NCI-H748 (cell line): ENCODE results near the gene ANAPC13.
A peak's percentile ranks its signal among the peaks of the same experiment; 100 is the strongest.

Experiments used
- DNase-seq: peaks from one replicate; lab custom pipeline; 2025; ENCODE audit not compliant: unreplicated experiment; lab: John Stamatoyannopoulos, UW

The ANAPC13 gene

DNA sequence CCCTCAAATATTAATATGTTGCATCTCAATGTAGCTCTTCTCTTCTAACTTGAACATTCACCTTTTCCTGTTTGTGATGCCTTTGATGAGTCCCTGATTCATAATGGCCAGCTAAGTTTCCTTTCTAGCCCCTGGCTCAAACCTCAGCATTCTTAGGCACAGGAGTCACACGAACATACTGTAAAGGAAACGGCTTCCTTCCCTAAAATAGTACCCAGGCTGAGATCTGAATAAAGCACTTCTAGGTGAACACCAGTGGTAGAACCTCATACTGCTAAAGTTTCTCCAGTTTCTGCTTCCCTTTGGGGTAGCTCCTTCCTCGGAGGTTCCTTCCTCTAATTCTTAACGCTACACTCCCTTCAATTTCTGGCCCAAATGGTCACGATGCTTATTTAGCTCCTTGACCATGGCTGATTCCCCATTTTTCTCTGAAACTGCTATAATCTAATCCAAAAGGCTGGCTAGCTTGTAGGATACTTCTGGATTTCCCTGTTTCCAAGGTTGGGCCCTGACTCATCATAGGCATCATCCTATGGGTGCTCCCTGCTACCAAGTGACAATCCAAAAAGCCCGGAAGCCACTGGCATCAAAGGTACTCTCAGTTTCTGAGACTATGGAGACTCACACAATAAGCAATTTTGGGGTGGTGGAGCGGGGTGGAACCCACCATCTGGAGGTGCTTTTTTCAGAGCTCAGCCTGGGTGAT, 2.4 kb downstream of the ANAPC13 start:
- DNase-seq: no peak

DNA sequence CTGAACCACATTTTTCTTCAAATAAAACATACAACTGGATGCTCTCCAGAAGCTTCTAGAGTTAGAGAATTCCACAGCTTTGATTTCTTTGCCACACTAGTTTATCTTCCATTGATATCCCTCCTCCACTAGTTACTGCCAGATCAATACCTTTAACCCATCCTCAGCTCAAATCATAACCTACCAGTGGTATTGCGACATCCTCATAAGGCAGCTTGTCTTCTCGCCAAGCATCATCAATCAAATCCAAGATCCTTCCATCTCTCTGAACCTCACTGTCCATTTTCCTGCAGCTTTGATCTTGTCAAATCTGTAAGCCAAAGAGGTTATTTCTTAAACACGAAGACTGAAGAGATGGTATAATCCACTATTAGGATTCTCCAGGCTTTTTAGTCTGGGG, 3.2 kb downstream of the ANAPC13 start:
- no peak for DNase-seq

DNA sequence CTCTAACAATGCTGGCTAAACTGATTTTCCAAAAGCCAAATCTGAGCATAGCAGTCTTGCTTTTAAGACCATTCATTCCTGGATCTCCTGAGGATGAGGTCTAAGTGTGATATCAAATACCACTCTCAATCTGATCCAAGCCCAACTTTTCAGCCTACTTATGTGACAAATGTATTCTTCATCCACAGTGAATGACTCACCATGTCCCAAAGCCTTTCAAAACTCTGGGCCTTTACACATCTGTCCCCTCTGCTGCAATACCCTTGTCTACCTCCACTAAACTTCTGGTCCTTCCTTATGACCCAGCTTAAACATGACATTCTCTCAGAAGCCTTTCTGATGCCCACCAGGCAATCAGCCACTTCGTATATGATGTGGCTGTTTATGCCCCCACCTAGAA, 4.6 kb downstream of the ANAPC13 start:
- DNase-seq: no peak

DNA sequence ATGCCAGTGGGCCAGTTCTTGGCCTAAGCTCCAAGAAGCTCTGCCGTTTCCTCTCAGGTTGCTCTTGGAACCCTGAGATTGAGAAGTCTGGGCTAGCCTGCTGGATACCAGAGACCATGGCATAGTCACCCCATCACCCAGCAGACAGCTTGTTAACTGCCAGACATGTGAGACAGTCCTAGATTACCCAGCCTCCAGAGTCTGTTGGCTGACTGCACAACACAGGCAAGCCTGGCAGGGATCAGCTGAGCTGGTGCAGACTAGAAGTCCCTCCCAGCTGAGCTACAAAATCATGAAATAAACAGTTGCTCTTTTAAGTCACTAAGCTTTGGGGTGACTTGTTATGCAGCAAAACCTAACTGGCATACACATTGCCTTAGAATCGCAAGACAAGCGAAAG, 5.2 kb downstream of the ANAPC13 start:
- DNase-seq: no peak

DNA sequence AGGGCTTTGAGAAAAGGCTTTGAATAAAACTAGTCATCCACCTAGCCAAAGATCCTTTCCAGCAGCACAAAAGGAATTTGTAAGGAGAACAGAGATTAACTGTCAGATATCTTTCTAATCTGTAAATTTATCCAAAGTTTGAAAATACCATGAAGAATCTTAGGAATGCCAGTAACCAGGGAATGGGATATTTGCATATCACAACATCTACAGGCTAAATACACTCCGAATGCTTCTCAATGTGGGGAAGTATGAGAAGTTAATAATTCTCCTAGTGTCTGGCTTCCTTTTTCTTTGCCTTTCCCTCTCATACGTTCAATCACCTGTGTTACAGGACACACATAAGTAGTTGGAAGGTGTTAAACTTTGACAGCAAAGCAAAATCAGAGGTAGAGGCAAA, 7.8 kb downstream of the ANAPC13 start:
- DNase-seq: no peak

DNA sequence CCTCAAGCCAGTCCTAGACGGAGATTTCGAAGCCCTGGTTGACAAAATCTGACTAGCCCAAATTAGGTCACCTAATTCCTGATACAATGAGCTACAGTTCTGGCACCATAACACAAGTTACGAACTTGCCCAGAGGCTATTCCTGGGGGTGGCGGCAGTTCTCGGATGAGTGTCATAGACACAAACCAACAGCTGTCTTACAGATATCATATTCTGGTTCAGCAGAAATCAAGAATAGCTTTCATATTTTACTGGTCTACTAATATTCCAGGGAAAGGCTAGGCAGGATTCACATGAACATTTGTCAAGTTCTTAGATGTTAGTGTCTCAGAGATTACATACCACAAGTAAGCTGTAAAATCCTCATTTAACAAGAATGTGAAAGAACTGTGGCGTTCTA, 8.8 kb downstream of the ANAPC13 start:
- DNase-seq: no peak

DNA sequence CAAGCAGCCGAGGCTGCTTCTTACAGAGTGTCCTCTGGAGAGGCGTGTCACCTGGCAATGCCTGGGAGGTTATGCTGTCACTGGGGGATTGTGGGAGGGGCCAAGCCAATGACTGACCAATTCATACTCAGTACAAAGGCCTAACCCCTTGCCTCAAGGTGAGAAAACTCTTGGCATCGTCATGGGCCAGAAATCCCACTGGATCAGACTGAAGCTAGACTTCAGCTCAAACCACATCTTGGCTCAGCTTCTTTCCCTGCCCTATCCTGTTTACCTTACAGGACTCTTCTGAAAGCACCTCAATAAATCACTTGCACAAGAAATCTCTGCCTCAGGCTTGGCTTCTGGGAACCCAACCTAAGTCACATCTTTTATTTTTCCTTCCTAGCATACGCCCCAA, 9.5 kb downstream of the ANAPC13 start:
- no peak for DNase-seq

DNA sequence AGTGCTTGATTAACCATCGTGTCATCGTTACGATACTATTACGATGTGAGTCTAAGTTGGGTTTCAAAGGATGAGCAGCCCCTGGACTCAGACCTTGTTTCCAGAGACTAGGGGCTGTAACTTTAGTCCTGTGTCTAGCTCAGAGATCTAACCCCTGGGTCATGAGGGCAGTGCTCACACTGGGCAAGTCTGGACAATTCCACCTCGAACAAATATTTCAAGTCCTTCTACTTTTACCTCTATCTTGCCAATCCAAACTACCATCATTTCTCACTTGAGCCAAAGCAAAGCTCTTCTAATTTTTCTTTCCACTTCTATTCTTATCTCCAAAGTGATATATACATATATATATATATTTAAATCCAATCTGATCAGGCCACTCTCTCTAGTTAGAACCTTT, 10.8 kb downstream of the ANAPC13 start:
- no peak for DNase-seq

DNA sequence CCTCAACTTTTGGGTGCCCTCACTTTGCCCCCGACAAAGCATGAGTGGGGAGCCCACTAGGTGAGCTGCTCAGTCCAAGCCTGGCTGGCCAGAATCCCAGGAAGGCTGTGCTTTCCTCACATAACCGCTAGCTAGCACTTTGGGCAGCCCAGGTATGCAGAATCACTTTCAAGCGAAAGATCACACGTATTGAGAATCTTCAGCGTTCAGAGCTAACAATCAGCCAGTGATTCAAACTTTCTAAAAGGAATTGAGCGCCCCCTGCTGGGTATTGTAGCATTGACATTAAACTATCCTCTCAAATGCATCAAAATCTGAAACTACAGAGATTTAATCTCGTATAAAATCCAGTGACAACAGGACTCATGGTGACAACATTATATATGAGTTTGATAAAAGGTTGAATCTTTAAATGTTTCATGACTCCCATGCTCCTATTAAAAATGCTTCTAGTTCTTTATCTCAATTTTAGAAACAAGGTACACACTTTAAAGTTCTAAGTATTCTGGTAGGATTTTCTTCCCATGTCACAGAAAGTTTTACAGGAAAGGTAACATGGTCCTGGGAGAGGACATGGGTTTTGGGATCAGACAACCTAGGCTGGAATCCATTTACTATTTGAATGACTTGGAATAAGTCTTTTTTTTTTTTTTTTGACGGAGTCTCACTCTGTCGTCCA, 11.8 kb downstream of the ANAPC13 start:
- peak; percentile 59 for DNase-seq

DNA sequence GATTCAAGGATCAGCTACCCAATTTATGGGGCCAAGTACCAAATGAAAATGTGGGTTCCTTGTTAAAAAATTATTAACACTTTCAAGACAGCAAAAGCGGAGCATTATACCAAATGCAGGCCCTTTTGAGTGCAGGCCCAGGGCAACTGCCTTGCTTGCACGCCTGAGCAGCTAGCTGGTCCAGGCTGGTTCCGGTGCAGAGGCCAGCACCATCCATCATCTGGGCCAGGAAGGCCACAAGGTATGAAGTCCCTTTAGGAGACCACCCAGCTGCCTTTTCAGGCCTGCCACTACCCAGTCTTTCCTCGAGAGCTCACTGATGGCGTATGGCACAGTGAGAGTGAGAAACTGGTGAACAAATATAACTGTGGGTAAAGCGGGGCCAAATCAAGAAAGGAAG, 13.0 kb downstream of the ANAPC13 start:
- no peak for DNase-seq

DNA sequence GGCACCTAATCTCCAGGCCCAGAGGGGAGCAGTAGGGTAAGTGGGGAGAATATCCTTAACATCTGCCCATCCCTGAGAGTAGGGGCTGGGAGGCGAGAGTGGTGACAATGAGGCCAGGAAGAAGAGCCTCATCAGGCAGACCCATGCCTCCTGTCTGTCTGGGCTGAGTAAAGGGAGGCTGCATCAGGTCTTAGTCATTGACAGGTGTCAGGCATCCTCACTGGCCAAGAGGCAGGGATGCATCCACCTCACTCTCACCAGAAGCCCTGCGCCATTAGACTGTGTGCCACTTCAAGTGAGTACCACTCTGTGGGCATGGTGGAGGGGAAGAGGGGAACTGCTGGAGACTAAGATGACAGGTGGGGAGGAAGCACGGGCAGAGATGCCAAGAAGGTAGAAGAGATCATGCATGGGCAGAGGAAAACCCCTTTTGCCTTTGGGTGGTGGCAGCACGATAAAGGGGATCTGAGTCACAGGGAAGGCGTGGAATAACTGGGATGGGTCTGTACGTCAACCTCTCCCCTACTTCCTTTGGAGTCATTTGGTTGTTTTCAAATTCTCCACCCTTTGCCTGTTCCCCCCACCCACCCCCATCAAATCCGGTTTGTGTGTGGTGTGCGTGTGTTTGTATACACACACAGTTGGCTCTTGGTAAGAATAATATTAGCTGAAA, 14.1 kb downstream of the ANAPC13 start:
- DNase-seq: no peak

DNA sequence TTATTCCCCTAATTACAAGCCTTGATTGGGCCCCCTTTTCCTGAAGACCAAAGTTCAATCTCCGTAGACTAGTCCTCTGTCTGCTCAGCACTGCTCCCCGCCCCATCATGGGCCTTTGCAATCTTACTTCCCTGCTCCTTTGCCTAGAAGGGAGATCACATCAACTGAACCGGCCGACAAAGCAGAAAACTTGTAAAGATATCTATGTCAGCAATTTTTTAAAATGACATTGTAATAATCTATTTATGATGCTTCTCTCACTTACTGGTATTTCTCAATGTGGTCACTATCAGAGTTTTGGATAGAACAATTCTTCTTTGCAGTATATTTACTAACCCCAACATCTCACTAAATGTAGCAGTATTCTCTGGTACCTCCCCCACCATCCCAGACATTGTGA, 17.3 kb downstream of the ANAPC13 start:
- DNase-seq: no peak

DNA sequence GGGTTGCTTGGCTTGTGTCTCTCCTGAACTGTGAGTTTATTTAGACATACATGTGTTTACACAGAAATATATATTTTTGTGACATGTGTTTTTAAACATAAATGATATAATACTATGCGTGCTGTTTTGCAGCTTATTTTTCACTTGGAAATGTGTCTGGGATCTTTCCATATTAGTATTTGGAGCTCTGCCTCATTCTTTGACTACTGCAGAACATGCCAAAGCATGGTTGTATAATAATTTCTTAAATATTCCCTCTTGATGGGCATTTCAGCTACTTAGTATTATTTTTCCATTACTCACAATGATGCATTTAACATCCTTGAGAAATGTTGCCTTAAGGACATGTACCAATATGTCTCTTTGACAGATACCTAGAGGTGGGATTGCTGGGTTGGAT, 19.5 kb downstream of the ANAPC13 start:
- no peak for DNase-seq

DNA sequence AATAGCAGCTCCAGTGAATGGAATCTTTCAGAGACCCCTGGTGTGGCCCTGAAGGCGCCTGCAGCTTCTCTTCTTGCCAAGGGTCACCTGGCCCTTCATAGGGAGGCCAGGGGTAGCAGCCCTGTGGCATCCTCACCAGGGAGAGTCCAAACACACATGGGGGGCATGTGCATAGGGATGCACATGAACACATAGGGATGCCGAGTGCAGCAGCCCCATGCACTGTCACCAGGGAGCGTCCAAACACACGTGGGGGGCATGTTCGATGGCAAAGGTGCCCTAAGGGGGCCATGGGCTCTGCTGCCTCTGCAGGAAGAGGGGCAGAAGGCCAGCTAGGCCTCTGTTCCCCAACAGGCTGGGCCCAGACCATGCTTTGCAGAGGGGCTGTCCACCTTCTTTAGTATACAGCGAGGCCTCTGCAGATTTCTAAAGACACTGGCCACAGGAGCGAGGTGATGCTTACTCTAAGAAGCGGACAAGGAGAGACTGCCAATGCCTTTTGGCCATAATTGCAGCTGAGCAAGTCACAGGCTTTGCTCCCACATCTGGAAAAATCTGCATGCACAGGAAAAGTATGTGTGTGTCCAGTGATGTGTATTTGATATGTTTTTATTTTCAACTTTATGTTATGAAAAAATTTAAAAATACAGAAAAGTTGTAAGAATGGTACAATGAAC, 21.0 kb downstream of the ANAPC13 start:
- no peak for DNase-seq

DNA sequence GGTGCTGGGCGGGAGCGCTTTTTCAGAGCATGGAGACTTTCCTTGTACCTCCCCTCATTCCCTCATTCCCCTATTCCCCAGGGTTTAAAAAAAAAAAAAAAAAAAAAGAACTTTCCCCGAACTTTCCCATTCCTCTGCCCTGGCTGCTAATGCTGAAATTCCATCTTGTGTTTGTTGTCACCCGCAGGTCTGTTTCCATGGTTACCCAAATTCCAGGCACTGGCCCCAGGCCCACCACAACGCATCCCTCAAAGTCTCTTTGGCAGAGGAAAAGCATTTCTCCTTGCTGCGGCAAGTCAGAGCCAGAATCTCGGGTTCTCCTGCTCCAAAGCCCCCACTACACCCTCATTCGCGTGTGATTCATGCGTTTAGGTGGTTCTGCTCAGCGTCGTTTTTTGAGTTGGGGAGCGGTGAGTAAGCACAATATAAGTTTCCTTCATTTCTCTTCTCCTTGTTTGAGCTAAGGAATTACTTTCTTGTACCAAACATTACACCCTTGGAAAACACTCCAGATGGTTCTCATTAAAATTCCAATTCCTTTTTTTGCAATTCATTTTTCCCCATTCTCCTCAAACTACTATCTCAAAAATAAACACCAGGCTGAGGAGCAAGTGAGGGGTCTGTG, 21.6 kb downstream of the ANAPC13 start:
- DNase-seq: no peak

DNA sequence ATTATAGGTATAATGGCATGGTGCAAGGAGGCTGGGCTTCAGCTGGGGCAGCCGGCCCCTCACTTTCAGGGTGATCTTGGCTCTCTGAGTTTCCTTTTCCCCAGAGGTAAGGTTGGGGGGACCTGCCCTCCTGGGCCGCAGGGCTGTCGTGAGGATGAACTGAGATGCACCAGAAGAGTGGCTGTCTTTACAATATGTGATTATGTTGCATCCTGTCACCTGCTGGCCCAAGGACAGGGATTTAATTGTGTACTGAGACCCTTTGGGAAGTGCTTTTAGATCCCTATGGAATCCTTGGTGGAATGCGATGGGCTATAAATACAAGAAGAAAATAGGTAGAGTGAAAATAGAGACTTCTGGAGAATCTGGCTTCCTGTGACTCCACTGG, 22.1 kb downstream of the ANAPC13 start:
- no peak for DNase-seq

DNA sequence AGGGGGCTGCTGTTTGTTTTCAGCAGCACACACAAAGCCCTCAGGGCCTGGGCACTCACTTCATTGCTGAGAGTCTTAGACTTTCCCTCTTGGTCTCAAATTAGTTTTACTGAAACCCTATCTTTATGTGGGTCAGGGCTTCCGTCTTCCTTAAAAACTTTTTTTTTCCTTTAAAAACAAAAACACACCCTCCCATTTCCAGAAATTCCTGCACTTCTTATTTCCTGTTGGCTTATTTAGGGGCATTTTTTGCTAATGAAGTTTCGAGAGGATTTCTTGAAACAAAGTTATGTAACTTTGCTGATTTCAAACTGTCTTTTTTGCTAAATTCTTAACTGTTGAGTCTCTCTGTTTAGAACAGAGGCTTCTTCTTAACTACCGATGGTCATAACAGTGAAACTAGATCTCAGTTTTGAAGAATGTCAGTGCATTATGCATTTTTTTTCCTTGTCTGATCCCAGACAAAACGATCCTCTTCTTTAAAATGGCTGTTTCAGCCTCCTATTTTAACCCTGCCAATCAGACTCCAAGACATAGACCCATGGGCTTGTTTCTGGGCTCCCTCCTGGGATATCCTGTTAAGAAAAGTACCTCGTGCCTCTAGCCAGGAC, 23.3 kb downstream of the ANAPC13 start:
- no peak for DNase-seq

DNA sequence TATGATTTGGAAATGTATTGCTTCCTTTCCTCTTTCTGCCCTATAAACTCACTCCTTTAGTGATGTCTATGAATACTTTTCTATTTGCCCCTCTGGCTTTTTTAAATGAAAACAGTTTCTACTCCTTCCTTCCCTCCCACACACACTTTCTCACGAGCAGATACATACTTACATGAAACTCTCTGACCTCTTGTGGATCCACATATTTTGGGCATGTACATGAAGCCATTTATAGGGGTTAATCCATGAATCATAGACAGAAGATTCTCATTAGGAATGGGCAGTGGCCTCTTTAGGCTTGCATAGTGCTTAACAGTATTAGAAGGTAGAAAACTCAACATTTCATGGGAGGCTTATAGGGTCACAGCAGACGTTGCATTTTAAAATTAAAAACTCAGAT, 24.8 kb downstream of the ANAPC13 start:
- DNase-seq: no peak

DNA sequence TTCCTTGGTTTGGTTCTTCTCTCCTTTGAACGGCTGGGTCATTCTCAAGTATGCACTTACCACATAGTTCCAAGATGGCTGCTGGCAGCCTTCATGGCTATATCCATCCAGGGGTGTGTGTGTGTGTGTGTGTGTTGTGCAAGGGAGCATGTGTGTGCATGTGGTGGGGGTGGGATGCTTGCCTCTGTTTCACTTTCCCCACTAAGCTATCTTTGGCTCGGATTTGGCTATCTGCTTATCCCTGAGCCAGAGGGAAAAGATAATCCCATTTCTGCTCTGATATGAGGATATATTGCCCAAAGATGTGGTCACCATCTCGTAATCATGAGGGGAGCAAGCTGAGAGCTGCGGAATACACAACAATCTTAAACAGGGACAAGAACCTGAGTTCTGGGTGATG, 26.2 kb downstream of the ANAPC13 start:
- DNase-seq: no peak

DNA sequence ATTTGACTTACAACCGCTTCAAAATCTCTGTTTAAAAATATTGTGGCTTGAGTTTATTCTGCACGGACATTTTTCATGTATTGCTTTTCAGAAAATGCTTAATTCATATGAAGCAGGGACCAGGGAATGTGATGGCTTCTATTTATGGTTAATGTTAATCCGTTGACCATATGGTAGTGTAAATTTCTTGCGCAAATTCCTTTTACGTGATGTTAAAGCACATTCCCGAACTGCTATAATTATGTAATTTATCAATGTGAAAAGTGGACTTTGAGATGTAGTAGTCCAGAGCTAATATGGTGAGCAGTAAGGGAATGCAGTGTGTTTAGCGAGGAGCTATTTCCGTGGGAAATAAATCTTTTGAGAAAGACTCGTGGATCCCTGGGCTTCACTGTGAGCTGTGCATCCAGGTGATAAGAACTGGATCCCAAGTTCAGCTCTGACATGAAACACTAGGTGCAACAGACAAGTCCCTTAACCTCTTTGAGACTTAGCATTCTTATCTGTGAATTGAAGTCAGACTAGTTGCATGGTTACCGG, 27.3 kb downstream of the ANAPC13 start:
- no peak for DNase-seq
